H1 (cell line): ENCODE results near the gene ZNF770. TPM values are rescaled to one million over a fixed set of nuclear protein-coding genes. Genes with fewer than 3 reads are reported as not detected.
"Not testable (repeated sequence)": the region's sequence is repeated elsewhere in the genome, so short reads cannot be mapped to it uniquely, and the experiment has no call there.

Experiments used
- CTCF ChIA-PET: fragments of 300-600 bp; sonication (Branson Sonifier 250); formaldehyde crosslinking; loops from one replicate; lab custom pipeline; 2021; ENCODE audit not compliant: partially characterized antibody; lab: Charles Lee
- POLR2A ChIA-PET: fragments of 300-600 bp; sonication (Branson Sonifier 250); formaldehyde crosslinking; loops from one replicate; lab custom pipeline; 2021; ENCODE audit warnings: inconsistent platforms; ENCODE audit not compliant: partially characterized antibody; lab: Charles Lee
- DNase-seq, 2 experiments: peaks; one replicate each; pipeline versions ENCODE4 v3.0.0 to v3.0.0-alpha.2; 2010 to 2022; ENCODE audit warnings: low spot score in 2 of 2, low read depth in 1 of 2, mixed read lengths in 1 of 2
- FAIRE-seq: peaks from 2 replicates; lab custom pipeline; 2011; peaks lifted over from hg19 to GRCh38; lab: Jason Lieb, UNC
- H2AFZ ChIP-seq: 2 replicates; pipeline ENCODE4 v1.8.1; 2012; ENCODE audit warnings: low read length, inconsistent platforms
- H2AK5ac ChIP-seq: 2 replicates; pipeline ENCODE4 v1.6.1; 2013; ENCODE audit warnings: low read depth, low read length
- H2BK120ac ChIP-seq: replicated peaks from 2 replicates; pipeline ENCODE3; 2013; ENCODE audit warnings: low read depth, low read length, inconsistent platforms
- H2BK12ac ChIP-seq: 2 replicates; pipeline ENCODE4 v1.6.1; 2013; ENCODE audit warnings: low read depth, low read length
- H2BK15ac ChIP-seq: 2 replicates; pipeline ENCODE4 v1.6.1; 2013; ENCODE audit warnings: low read length
- H2BK20ac ChIP-seq: 2 replicates; pipeline ENCODE4 v1.6.1; 2013; ENCODE audit warnings: low read length
- H2BK5ac ChIP-seq: 2 replicates; pipeline ENCODE4 v1.6.1; 2013; ENCODE audit warnings: low read depth, low read length
- H3K14ac ChIP-seq: 2 replicates; pipeline ENCODE4 v1.6.1; 2013; ENCODE audit warnings: inconsistent platforms; ENCODE audit not compliant: insufficient read length
- H3K18ac ChIP-seq: 2 replicates; pipeline ENCODE4 v1.6.1; 2013; ENCODE audit warnings: low read length; ENCODE audit errors: extremely low read depth
- H3K23ac ChIP-seq: 2 replicates; pipeline ENCODE4 v1.6.1; 2013; ENCODE audit warnings: inconsistent platforms; ENCODE audit not compliant: insufficient read length
- H3K23me2 ChIP-seq: 2 replicates; pipeline ENCODE4 v1.6.1; 2013; ENCODE audit warnings: low read depth, low read length
- H3K27ac ChIP-seq: 2 replicates; pipeline ENCODE4 v1.6.1; 2011; ENCODE audit warnings: low read depth, low read length, inconsistent platforms
- H3K27me3 ChIP-seq, 4 experiments: replicated peaks in 1 of 4; 1 replicate in 1 of 4; 2 replicates in 3 of 4; pipeline versions ENCODE4 v1.6.1 to v1.8.1; 2011 to 2013; ENCODE audit warnings: low read length in 3 of 4, mild to moderate bottlenecking in 3 of 4, inconsistent platforms in 2 of 4, mixed read lengths in 2 of 4, moderate library complexity in 1 of 4; ENCODE audit not compliant: control insufficient read depth in 3 of 4, insufficient read depth in 3 of 4; ENCODE audit errors: extremely low read depth in 1 of 4
- H3K36me3 ChIP-seq, 4 experiments: 2 replicates each; pipeline versions ENCODE4 v1.6.1 to v1.8.1; 2011 to 2013; ENCODE audit warnings: mild to moderate bottlenecking in 4 of 4, low read length in 3 of 4, moderate library complexity in 2 of 4, control low read depth in 1 of 4, inconsistent platforms in 1 of 4; ENCODE audit not compliant: insufficient read depth in 4 of 4, control insufficient read depth in 2 of 4
- H3K4ac ChIP-seq: replicated peaks from 2 replicates; pipeline ENCODE3; 2013; ENCODE audit warnings: low read length, low read depth, mixed read lengths, inconsistent platforms; ENCODE audit not compliant: insufficient read length
- H3K4me1 ChIP-seq, 4 experiments: replicated peaks in 1 of 4; 1 replicate in 1 of 4; 2 replicates in 3 of 4; pipeline versions ENCODE4 v1.6.1 to v1.8.1; 2011 to 2013; ENCODE audit warnings: low read length in 3 of 4, inconsistent platforms in 2 of 4, mixed read lengths in 1 of 4; ENCODE audit not compliant: insufficient read depth in 4 of 4, control insufficient read depth in 3 of 4
- H3K4me2 ChIP-seq, 2 experiments: 2 replicates each; pipeline versions ENCODE4 v1.6.1 to v1.8.1; 2011 to 2013; ENCODE audit warnings: low read depth in 2 of 2, low read length in 2 of 2, control low read depth in 1 of 2, inconsistent platforms in 1 of 2, mild to moderate bottlenecking in 1 of 2; ENCODE audit not compliant: insufficient read depth in 1 of 2
- H3K4me3 ChIP-seq, 4 experiments: fragments of 200-600, 300-600 bp in 1 of 4; sonication (generic), shearing (Covaris generic), sonication (Bioruptor Twin) in 1 of 4; 2 replicates each; pipeline versions ENCODE4 v1.5.1 to v1.8.1; 2011 to 2016; ENCODE audit warnings: low read length in 4 of 4, low read depth in 3 of 4, control low read depth in 2 of 4, inconsistent platforms in 2 of 4, mild to moderate bottlenecking in 2 of 4, mixed read lengths in 1 of 4, moderate library complexity in 1 of 4; ENCODE audit not compliant: insufficient read depth in 2 of 4; ENCODE audit errors: extremely low read depth in 1 of 4
- H3K56ac ChIP-seq: replicated peaks from 2 replicates; pipeline ENCODE3; 2013; ENCODE audit warnings: low read depth, mild to moderate bottlenecking, mixed read lengths, low read length, inconsistent platforms; ENCODE audit not compliant: insufficient read length
- H3K79me1 ChIP-seq: 2 replicates; pipeline ENCODE4 v1.6.1; 2013; ENCODE audit warnings: low read depth, low read length, control low read depth
- H3K79me2 ChIP-seq, 2 experiments: 2 replicates each; pipeline versions ENCODE4 v1.6.1 to v1.8.1; 2012 to 2013; ENCODE audit warnings: low read length in 2 of 2, mild to moderate bottlenecking in 2 of 2, inconsistent platforms in 1 of 2; ENCODE audit not compliant: insufficient read depth in 2 of 2, control insufficient read depth in 1 of 2
- H3K9ac ChIP-seq, 4 experiments: replicated peaks in 1 of 4; 1 replicate in 1 of 4; 2 replicates in 3 of 4; pipeline versions ENCODE4 v1.6.1 to v1.8.1; 2011 to 2013; ENCODE audit warnings: low read depth in 3 of 4, low read length in 3 of 4, control low read depth in 2 of 4, mild to moderate bottlenecking in 2 of 4, moderate library complexity in 2 of 4, inconsistent platforms in 1 of 4; ENCODE audit errors: extremely low read depth in 1 of 4
- H3K9me3 ChIP-seq, 2 experiments: 2 replicates each; pipeline versions ENCODE4 v1.6.1 to v1.8.1; 2012 to 2013; ENCODE audit warnings: mild to moderate bottlenecking in 2 of 2, moderate library complexity in 2 of 2, control low read depth in 1 of 2, inconsistent platforms in 1 of 2, low read depth in 1 of 2, low read length in 1 of 2, mixed read lengths in 1 of 2; ENCODE audit not compliant: insufficient read depth in 2 of 2
- H4K20me1 ChIP-seq, 2 experiments: replicated peaks in 1 of 2; 2 replicates each; pipeline versions ENCODE3 to v1.8.1; 2011 to 2013; ENCODE audit warnings: inconsistent platforms in 2 of 2, low read length in 2 of 2, mild to moderate bottlenecking in 1 of 2; ENCODE audit not compliant: insufficient read depth in 2 of 2, control insufficient read depth in 1 of 2
- H4K5ac ChIP-seq: 2 replicates; pipeline ENCODE4 v1.6.1; 2013; ENCODE audit warnings: low read length, low read depth, mixed read lengths, inconsistent platforms; ENCODE audit not compliant: insufficient read length
- H4K8ac ChIP-seq: 2 replicates; pipeline ENCODE4 v1.8.0; 2013; ENCODE audit warnings: mild to moderate bottlenecking, moderate library complexity, low read length, inconsistent platforms; ENCODE audit not compliant: insufficient read depth; ENCODE audit errors: extremely low read depth
- H4K91ac ChIP-seq: replicated peaks from 2 replicates; pipeline ENCODE3; 2013; ENCODE audit warnings: low read length, mixed read lengths, inconsistent platforms; ENCODE audit not compliant: insufficient read length
- polyA plus RNA-seq, 7 experiments: library from polyadenylated mRNA; depleted of rRNA in 3 of 7; stranded (reverse) in 5 of 7; unstranded in 2 of 7; fragments of >200 nt in 5 of 7; fragments of 200-250 nt in 2 of 7; gene quantifications; 1 replicate in 5 of 7; 2 replicates in 1 of 7; 4 replicates in 1 of 7; pipeline versions ENCODE4 v1.2.1 to v1.2.3, GENCODE V29; 2011 to 2013; ENCODE audit warnings: missing spikeins in 2 of 7, mixed read lengths in 2 of 7
- total RNA-seq: library from RNA; stranded (reverse); fragmentation: NEBNext Ultra II Directional; extraction: Animal tissue kit (Norgen Biotek cat#: 25700); gene quantifications from 2 replicates; pipeline ENCODE4 v1.2.1, GENCODE V29; 2021

The ZNF770 gene
- total and polyA plus RNA-seq, 2 of the 8 experiments (the other 6 are each of a cell fraction or from before 2014, with no cell fraction given): 24.8 to 143 TPM

- H3K9me3 ChIP-seq, H3K79me2 ChIP-seq, H3K4me1 ChIP-seq, H3K14ac ChIP-seq, H3K27me3 ChIP-seq, H3K4me3 ChIP-seq, CTCF ChIA-PET, DNase-seq, POLR2A ChIA-PET, H4K5ac ChIP-seq, H4K91ac ChIP-seq, H4K8ac ChIP-seq, H2AK5ac ChIP-seq, H2BK15ac ChIP-seq, H2BK12ac ChIP-seq, H3K23me2 ChIP-seq, H4K20me1 ChIP-seq, H3K4ac ChIP-seq, H2BK120ac ChIP-seq, H2BK5ac ChIP-seq, H2AFZ ChIP-seq, FAIRE-seq, H3K18ac ChIP-seq, H3K79me1 ChIP-seq, H3K27ac ChIP-seq, H3K56ac ChIP-seq, H3K9ac ChIP-seq, H3K4me2 ChIP-seq, H2BK20ac ChIP-seq, H3K23ac ChIP-seq: not testable (repeated sequence)
- H3K36me3 ChIP-seq: peaks cover 6 to 60% (median 27%) of the 10 kb centered on the region in 4 experiments
Measured at GRCh38 chr15:34943264-34943663, 44.8 kb downstream of the ZNF770 start.
